ENCODE measurements around the gene BIRC3.

GRCh38 chr11:102322560-102322959 is 5.3 kb downstream of the BIRC3 start:
- TF ChIP-seq GATA2 (IDR thresholded peaks at IDR 0.05; ENCODE audit: low read depth, low read length) = no peak
- no peak for TF ChIP-seq GATA3 (IDR thresholded peaks at IDR 0.05; ENCODE audit: low read depth, low read length)

All from SH-SY5Y (cell line).